ENCODE results near the gene SCAF1.

The SCAF1 gene

DNA sequence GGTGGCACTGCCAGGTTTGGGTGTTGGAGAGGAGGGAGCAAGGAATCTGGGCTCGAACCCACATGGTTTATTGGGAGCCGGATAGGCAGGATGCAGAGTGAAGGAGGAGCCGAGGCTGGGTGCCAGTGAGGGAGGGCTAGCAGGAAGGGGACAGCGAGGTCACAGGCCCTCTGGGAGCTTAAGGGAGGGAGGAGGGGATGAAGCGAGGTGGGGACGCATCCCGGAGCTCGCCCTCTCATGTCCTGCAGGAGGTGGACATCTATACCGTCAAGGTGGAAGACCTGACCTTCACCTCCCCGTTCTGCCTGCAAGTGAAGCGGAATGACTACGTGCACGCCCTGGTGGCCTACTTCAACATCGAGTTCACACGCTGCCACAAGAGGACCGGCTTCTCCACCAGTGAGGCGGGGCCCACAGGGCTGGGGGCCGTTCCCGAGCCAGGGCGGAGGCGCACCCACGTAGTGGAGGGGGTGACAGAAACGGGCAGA is 43.9 kb downstream of the SCAF1 start:
- DNase-seq (ENCODE audit: low spot score), result no peak

DNA sequence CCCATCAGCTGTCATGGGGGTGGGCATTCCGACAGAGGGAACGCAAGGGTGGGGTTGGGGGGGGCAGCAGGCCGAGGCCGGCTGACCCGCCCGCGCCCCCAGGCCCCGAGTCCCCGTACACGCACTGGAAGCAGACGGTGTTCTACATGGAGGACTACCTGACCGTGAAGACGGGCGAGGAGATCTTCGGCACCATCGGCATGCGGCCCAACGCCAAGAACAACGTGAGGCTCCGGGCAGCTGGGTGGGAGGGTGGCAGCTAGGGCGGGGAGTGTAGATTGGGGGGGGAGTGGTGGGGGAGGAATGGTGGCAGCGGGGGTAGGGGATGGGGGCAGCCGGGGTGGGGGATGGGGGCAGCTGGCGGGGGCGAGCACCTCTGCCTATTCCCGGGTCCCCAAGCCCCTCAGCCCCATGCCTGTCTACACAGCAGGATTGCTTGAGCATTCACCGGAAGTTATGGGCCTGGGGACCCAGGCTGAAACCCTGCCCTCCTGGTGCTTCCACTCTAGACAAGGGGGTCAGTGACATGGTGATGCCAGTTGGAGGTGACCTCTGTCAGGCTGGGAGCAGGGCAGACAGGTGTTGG is 44.6 kb downstream of the SCAF1 start:
- no peak for DNase-seq (ENCODE audit: low spot score)

DNA sequence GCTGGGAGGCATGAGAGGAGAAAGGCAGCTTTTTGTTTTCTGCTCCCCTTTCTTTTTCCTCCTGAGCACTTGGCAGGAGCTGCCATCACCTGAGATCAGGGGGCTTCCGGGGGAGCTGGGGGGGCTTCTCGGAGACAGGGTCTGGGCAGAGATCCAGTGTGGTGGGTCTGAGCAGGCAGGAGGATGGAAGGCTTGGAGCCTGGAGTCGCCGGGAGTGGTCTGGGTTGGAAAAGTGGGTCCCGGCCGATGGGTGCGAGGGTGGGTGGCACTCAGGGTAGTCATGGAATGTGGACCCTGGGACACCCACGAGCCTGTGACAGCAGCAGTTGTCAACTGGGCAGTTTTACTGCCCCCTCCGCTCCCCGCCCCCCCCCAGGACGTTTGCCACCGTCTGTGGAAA is 45.1 kb downstream of the SCAF1 start:
- no peak for DNase-seq (ENCODE audit: low spot score)

DNA sequence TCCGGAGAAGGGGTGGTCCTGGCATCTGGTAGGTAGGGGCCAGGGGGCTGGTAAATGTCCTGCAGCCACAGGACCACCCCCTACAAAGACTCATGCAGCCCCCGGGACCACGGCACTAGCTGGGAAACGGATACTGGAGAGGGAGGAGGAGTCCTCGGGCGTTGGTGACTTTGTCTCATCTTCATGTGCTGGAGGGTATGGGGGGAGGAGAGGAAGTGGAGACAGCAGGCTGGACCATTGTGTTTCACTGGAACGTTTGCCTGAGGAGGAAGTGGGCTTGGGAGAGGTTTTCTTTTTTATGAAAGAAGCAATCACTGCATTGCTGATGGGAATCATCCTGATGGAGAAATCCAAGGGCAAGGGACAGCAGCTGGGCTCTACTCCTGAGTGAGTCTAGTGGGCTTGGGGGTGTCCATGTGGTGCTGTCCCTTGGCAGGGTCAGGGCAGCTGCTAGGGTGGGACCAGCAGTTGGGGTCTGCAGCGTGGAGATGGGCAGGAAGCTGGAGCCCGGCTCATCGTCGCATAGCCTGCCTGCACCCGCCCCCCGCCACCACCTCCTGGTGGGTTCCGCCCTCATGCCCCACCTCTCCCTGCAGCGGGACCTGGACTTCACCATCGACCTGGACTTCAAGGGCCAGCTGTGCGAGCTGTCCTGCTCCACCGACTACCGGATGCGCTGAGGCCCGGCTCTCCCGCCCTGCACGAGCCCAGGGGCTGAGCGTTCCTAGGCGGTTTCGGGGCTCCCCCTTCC is 45.7 kb downstream of the SCAF1 start:
- DNase-seq (ENCODE audit: low spot score), result no peak

DNA sequence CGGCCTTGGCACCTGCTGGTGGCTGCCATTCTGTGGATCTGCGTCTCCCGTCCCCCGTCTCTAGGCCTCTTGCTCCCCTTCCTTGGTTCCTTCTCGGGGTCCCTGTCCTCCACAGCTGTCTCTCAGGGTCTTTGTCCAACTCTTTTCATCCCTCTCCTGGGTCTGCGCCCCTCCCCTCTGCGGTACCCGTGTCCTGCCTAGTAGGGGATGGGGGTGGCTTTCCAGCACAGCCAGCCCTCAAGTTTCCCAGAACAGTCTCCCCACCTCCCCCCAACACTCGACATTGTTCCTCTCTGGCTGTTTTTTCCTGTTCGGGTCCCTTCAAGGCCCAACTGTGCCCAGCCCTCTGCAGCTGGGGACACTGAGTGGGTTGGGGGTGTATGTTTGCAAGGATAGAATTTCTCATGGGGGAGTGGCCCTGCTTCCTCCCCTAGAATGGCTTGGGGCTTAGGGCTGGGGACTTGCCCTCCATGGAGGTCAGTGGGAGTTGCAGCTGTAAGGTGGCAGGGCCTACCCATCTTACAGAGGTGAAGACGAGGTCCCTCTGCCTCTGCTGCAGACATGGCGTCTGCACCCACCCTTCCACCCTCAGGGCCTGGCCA is 46.6 kb downstream of the SCAF1 start:
- DNase-seq (ENCODE audit: low spot score), result no peak

DNA sequence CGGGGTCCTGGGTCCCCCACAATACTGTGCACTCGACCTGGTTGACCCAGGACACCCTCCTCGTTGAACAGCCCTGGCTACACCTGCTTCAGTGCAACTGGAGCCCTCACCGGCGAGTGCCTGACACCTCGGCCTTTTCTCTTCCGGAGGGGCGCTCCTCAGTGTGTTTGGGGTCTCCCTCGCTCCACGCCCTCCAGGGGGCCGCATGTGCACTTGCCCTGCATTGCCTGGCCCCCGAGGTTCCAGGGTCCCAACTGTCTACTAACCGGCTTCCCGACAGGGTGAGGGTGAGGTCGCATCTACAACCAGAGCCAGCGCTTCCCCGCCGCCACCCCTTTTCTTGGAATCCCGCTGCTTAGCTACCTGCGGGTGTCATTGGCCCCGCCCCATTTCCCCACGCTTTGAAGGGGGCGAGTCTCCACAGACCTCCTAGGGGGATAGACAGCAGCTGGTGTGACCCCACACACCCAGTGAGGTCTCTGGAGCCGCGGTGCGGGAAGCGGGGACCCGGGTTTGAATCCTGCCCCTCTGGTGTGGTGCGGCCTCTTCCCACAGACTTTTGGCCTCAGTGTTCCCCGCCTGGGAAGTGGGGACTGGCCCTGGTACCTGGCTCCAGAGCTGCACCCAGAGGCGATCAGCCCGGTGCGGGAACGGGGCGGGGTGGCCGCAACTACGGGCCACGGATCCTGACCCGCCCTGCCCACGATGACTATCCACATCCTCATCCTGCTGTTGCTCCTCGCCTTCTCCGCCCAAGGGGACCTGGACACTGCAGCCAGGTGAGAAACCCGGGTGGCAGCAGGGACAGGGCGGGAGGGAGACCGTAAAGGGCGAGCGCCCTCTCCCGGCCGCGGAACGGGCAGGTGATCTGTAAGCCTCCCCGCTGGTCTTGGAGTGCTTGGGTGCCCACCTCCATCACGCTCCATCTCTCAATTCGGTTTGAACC is 47.4 kb downstream of the SCAF1 start, which contains the start of gene ADM5:
ADM5 (plus strand) TSS at position 462 of the 946 bp plus-strand sequence; CDS start at position 706, 244 bp downstream.
- peak; percentile 58 for DNase-seq (ENCODE audit: low spot score)

DNA sequence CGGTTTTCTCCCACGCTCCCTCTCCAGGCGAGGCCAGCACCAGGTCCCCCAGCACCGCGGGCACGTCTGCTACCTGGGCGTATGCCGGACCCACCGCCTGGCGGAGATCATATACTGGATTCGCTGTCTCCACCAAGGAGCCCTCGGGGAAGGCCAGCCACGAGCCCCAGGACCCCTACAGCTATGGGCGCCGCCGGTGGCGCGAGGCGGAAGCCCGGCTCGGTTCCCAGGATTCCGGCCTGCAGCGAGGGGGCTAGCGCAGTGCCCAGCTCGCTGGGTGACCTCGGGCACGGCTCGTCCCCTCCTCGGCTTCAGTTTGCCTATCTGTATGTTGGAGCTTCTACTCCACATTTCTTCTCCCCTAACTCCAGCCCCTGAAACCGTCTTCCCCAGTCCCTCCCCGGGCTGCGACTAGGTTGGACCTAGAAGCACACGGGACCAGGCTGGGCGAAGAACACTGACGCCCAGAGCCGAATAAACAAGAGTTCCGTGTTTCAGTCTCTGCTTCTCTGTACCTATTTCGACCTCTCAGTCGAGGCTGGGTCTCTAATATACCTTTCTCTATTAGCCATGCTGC is 48.2 kb downstream of the SCAF1 start:
- no peak for DNase-seq (ENCODE audit: low spot score)

DNA sequence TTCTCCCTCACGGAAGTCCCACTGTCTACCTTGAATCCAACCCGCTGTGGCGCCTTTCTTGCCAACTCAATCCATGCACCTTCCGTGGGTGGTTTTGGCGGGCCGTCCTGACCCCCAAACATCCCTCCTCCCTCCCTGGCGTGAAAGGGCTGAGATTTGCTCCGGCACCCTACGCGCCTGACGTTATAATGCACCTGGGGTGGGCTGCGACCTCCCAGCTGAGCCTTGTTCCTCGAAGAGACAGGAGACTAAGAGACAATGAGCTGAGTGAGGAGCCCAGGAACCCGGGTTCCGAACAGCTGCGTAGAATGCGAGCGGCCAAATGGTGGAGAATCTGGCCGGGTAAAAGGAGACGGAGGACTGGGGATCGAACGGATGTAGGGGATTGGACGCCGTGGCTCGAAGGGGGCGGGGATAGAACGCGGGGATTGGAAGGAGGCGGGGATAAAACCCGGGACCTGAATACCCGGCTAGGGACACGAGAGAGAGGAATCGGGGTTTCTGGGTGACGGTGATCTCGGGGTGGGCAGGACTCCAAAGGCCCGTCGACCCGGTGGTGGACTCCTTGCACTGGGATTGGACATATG is 48.7 kb downstream of the SCAF1 start, which contains the start of gene CPT1C:
CPT1C (plus strand) TSS at position 461 of the 587 bp plus-strand sequence. CDS start 1,137 bp downstream, outside the sequence.
- peak; percentile 93 for DNase-seq (ENCODE audit: low spot score)

DNA sequence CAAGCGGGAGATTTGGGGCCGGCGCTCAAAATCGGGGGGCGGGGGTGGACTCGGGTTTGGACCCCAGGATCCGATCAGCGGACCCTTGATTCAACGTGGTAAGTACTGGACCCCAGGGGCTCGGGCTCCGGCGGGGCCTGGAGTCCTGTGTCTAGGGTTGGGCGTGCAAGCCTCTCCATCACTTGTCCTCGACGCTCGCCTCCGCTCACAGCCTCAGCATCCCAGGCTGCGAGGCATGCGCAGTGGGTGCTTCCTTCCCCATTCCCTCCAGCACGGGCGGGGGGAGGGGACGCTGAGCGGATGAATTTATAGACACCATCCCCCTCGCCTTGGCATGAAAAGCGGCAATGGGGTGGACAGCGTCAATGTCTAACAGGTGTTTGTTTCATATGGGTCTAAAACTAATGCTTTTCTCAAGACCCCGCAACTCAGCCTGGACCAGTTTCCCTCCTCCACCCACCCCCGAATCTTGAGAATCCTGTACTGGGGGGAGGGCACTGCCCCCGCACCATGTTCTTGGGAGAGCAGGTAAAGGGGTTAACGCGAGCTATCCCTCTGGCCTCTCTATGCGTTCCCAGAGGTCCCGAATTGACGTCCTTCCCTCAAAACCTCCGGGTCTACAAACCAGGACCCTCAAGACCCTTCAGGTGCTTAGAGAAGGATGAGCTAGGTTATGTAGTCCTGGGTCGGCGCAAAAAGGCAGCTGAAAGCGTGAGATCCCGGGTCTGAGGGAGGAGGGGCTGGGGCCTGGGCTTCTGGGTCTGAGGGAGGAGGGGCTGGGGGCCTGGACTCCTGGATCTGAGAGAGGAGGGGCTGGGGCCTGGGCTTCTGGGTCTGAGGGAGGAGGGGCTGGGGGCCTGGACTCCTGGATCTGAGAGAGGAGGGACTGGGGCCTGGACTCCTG is 49.5 kb downstream of the SCAF1 start:
- DNase-seq (ENCODE audit: low spot score), result peak; percentile 89

DNA sequence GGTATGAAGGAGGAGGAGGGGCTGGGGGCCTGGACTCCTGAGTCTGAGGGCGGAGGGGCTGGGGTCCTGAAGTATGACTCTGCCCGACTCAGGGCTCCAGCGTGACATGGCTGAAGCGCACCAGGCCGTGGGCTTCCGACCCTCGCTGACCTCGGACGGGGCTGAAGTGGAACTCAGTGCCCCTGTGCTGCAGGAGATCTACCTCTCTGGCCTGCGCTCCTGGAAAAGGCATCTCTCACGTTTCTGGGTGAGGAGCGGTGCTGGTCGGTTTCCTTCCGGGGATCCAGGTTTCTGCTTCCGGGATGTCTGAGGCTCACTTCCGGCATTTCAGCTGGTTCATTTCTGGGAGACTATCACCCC is 50.1 kb downstream of the SCAF1 start:
- DNase-seq (ENCODE audit: low spot score), result no peak

DNA sequence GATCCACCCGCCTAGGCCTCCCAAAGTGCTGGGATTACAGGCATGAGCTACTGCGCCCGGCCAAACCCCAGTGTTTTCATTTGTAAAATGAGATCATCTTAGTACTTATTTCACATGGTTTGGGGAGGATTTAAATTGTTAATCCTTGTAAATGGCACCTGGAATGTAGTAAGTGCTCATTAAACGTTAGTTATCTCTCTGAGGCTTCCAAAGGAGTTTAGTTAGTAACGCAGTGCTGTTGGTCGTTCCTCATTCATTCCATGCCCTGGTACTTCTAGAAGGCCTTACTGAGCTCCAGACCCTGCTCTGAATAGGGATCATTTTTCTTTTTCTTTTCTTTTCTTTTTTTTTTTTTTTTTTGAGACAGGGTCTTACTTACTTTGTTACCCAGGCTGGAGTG is 54.1 kb downstream of the SCAF1 start:
- no peak for DNase-seq (ENCODE audit: low spot score)

DNA sequence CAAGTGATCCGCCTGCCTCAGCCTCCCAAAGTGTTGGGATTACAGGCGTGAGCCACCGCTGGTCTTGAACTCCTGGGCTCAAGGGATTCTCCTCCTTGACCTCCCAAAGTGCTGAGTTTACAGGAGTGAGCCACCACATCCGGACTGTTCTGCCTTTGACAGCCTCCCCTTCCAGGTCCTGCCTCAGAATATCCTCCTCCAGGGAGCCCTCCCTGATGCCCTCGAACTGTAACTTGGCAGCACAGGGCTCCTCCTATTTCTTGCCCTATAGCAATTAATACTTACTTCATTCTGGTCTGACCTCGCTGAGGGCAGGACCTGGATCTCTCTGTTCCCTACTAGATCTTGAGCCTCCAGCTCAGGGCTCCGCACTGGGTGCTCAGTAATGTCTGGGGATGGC is 54.9 kb downstream of the SCAF1 start:
- DNase-seq (ENCODE audit: low spot score), result no peak

DNA sequence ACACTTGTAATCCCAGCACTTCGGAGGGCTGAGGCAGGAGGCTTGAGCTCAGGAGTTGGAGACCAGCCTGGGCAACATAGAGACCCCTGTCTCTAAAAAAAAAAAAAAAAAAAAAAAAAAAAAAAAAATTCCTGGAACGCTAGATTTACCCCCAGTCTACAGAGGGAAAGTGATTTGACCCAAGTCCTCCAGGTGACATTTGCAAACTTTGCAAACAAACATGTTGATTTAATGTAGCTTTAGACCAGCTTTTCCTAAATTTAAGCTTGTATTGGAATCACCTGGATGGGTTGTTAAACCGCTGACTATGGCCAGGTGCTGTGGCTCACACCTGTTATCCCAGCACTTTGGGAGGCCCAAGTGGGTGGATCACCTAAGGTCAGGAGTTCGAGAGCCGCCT is 57.4 kb downstream of the SCAF1 start:
- DNase-seq (ENCODE audit: low spot score), result no peak

DNA sequence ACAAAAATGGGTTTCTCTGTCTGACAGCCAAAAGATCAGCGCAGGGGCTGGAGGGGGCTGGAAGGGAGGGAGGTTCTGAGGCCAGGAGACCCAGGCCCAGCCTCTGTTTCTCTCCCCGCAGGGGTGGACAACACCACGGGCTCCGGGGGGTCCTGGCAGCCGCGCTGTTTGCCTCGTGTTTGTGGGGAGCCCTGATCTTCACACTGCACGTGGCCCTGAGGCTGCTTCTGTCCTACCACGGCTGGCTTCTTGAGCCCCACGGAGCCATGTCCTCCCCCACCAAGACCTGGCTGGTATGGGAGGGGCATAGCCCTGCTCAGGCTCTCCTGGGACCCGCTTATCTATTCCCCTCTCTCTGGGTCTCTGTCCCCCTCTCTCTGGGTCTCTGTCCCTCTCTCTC is 58.6 kb downstream of the SCAF1 start:
- DNase-seq (ENCODE audit: low spot score), result no peak

DNA sequence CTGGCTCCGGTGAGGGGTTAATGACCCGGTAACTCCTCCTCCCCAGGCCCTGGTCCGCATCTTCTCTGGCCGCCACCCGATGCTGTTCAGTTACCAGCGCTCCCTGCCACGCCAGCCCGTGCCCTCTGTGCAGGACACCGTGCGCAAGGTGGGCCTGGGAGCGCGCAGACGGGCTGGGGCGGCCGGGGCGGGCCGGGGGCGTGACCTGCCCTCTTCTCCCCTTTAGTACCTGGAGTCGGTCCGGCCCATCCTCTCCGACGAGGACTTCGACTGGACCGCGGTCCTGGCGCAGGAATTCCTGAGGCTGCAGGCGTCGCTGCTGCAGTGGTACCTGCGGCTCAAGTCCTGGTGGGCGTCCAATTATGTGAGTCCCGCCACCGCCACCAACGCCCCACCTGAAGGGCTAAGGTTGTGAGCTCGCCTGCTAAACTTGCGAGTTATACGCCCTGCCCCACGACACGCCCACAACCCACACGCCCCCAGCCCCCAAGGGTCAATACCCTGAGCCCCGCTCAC is 59.3 kb downstream of the SCAF1 start:
- no peak for DNase-seq (ENCODE audit: low spot score)

DNA sequence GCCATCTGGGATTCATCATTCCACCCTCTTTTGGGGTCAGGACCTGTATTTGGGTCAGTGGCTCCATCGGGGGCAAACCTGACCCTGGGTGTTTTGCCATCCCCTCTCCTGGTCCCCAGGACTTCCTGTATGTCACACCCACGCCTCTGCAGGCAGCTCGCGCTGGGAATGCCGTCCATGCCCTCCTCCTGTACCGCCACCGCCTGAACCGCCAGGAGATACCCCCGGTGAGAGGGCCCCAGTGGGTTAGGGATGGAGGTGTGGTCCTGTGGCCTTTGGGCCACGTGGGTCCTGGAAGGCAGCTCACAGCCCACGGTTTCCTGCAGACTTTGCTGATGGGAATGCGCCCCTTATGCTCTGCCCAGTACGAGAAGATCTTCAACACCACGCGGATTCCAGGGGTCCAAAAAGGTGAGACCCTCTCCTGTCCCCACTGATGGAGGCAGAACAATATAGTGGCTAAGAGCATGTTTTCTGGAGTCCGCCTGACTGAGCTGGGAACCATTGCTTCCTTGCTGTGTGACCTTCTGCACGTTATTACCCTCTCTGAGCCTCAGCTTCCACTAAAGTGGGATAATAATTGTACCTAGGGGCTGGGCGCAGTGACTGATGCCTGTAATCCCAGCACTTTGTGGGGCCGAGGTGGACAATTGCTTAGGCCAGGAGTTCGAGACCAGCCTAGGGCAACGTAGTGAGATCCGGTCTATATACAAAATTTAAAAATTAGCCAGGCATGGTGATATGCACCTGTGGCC is 63.1 kb downstream of the SCAF1 start:
- DNase-seq (ENCODE audit: low spot score), result no peak

DNA sequence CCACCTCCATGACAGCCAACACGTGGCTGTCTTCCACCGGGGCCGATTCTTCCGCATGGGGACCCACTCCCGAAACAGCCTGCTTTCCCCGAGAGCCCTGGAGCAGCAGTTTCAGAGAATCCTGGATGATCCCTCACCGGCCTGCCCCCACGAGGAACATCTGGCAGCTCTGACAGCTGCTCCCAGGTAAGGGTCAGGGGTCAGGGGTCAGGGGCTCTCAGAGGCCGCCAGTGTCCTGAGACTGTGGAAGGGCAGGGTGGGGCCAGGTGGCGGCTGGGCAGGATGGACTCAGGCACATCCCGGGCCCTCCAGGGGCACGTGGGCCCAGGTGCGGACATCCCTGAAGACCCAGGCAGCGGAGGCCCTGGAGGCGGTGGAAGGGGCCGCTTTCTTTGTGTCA is 63.9 kb downstream of the SCAF1 start:
- DNase-seq (ENCODE audit: low spot score), result no peak
